Stimulated activated CD4-positive, alpha-beta T cell treated with anti-CD3 and anti-CD28 coated beads, Interleukin-4, amount 100 ng/mL, for 4 hours (primary cell): ENCODE data around the gene KLF5.
"Not testable (repeated sequence)": the region's sequence is repeated elsewhere in the genome, so short reads cannot be mapped to it uniquely, and the experiment has no call there.

Experiments
- DNase-seq, 2 experiments: peaks; one replicate each; pipeline ENCODE4 v3.0.0-alpha.2; 2020

KLF5 gene

DNA sequence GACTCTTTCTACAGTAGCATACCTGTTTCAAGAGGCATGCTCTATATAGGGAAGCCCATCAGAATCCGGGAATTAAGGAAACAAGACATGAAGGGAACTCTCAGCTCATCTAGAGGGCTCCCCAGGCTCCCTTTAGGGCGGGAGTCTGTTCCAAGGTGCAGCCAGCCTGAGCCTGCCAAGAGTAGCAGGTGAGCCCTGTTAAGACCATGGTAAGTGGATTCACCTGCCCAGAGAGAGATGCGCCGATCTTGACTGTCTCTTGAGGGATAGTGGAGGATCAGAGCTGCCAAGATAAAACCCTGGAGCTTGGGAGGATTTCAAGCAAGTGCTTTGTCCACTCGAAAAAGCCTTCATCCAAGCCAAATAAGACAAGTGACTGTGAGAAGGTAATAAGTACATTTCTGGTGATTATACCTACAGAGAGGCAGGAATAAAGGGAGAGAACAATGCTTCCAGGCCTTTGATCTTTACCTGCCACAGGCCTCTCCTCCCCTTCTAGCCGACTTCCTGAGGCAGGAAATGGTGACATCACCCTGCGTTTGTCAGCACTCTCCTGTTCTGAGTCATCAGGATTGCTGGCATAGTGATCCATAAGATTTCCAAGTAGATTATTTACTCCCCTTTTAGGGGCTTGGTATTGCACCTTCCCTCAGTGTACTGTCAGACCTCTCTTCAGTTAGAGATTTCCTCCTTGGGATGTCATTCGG, 31.5 kb downstream of the KLF5 start:
- DNase-seq, result no peak

DNA sequence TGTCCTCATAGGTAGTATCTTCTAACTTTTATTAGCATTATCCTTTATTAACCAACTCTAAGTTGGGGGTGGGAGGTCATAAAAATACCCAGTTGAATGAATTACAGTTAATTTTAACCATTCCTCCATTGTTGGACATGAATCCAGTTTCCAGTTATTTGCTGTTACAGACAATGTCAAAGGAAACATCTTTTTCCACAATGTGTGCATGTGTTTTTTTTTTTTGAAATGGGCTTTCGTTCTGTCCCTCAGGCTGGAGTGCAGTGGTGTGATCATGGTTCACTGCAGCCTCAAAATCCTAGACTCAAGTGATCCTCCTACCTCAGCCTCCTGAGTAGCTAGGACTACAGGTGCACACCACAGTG, 32.0 kb downstream of the KLF5 start:
- no peak for DNase-seq

DNA sequence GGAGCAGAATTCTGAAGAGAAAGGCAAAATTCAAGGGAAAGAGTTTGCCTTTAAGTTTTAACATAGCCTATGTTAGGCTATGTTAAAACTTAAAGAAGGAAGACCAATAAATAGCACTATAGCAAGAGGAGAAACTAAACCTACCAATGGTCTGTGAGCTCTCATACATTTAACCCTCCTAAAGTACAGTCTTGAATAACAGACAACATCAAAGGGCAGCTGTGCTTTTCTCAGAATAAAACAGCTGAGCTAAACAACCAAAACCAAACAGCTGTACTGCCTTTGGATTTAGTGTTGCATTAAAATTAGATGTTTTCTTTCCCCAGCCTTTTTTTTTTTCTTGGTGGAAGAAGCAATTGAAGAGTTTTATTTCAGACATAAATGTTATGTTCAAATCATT, 34.0 kb downstream of the KLF5 start:
- no peak for DNase-seq

DNA sequence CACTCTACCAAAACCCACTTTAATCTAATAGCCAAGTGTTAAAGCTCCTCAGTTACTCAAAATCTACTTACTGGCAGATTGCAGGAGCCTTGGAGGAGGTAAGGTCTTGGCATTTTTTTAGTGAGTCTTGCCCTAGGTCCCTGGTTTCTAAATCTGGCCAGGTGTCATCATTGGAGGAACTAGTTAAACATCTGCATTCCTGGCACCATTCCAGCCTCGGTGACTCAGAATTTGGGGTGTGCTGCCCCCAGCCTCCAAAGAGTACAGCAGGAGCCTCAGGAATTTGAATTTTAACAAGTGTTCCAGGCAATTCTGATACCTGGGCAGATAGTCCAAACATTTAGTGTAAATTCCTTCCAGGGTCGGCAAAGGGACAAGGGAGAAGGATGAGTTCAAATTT, 37.4 kb downstream of the KLF5 start:
- DNase-seq, result no peak

DNA sequence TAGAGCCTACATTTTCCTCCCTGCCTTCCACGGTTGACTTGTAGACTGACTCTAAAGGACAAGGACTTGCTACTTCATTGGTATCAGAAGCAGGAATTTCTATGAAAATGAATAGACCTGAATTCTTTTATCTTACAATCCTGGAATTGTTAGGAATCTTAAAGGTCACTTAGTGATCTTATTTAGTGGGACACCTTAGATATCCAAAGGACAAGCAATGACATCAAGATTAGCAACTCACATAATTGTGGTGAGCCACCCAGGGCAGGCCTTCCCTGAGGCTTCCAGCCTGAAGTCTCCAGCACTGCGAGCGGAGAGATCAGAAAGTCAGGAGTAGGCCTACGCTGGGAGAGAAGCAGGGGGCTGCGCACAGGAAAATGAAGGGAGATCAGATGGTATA, 37.8 kb downstream of the KLF5 start:
- DNase-seq, result no peak

DNA sequence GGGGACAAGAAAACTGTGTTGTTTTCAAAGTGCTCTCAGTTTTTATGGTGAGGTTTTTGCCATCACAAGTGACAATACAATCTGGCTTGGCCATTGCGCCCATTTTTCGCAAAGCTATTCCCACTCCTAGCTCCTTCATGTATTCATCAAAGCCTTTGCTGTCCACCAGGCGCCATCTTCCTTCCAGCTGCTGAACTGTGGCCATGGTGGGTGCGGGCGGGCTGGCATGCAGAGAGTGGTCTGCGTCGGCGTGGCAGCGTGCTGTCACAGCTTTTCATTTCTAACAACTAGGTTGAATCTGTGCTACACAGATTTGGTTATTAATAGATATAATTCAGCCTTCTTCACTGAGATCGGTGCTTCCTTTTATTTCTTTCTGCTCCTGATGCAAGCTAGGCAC, 42.0 kb downstream of the KLF5 start:
- not testable (repeated sequence) for DNase-seq

DNA sequence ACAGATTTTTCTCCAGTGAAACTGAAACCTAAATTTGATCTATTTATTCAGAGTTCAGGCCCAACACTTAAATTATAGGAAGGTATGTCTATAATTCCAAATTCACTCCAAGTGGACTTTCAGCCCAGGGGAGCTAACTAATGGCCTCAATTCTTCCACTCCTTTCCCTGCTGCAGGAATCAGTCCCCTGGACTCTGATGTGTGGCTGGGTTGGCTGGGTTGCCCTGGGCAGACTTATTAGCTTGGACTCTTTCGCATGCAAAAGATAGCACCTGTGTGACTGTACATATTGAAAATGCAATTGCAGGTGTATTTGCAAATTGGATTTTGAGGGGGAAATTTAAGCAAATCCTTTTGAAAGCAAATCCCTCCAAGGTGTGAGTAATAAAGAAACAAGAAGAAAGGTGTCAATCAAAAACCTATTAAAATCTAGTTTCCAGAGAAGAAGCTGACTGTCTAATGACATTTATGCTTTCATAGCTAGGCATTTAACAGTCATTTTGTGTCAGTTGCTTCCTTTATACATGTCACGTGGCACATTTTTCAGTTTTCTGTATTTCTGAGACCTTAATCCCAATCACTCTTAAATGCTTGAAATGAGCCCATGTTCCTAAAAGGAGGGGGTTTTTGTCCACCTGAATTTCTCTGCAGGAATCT, 42.7 kb downstream of the KLF5 start:
- no peak for DNase-seq

DNA sequence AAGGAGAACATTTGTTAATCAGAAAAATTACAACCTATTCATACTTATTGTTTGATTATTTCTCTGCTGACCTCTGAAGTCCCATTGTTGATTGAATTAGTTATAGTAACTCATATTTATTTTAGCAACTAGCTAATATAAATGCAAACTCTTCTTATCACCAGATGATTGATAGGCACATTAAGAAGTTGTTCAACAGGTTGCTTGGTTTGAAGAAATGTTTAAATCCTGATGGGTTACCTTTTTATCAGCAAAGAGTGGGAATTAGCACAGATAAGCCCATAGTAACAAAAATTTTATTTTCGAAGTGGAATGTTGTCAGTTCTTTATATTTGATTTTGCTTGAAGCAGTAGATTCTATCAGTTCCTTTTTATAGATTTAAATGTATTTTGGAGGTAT, 44.4 kb downstream of the KLF5 start:
- no peak for DNase-seq

DNA sequence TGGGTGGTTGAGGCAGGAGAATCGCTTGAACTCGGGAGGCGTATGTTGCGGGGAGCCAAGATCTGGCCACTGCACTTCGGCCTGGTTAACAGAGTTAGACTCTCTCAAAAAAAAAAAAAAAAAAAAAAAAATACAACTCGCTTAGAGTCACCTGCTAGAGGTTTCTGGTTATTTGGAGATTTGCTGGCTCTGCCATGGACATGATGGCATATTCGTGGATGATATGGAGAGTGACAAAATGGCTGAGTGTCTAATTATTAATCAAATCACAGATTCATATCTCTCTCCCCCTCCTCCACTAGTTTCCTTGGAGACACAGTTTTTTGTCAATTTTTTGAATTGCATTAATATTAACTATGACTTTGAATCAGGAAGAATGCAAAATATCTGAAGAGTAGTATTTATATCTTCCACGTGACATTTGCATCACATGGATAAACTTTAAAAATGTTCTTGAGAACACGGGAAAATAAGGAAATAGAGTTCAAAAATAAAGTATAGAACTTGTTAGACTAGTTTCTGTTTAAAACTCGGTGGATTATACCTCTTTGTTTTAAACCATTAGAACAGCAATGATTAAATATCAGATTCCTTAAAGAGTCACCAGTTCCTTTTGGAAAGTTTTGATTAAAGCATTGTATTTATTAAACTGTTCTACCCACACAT, 47.8 kb downstream of the KLF5 start:
- DNase-seq, result no peak

DNA sequence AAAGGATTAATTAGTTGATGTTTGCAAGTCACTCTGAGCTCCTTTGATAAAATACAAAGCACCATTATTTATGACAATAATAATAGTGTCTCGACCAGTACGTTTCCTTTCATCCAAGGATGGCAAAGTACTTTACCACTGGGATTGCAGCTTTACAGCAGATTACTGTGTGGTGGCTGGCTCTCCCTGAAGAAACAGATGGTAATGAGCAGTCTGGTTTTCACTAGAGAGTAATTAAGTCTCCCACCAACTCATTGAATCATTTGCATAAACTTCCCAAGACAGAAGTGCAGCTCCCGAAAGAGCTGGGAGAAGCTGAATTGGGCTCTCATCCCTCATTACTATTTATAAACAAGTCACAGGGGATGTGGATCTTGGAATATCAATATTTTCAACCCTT, 48.7 kb downstream of the KLF5 start:
- no peak for DNase-seq

DNA sequence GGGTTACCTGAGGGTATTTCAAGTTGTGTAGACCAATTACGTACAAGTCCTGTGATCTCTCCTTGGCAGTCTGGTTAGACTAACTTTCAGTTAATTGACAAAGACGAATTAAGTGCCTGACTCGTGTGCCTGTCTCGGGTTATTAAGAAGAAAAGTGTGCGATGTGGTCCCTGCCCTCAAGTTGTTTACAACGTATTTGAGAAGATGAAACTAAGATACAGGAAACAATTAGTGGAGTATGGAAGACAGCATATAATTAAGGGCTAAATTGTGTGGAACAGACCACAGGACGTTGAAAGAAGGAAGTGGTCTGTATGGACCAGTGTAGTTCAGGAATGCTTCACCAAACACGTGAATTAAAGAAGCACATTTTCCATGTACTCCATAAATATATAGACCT, 49.2 kb downstream of the KLF5 start:
- no peak for DNase-seq

DNA sequence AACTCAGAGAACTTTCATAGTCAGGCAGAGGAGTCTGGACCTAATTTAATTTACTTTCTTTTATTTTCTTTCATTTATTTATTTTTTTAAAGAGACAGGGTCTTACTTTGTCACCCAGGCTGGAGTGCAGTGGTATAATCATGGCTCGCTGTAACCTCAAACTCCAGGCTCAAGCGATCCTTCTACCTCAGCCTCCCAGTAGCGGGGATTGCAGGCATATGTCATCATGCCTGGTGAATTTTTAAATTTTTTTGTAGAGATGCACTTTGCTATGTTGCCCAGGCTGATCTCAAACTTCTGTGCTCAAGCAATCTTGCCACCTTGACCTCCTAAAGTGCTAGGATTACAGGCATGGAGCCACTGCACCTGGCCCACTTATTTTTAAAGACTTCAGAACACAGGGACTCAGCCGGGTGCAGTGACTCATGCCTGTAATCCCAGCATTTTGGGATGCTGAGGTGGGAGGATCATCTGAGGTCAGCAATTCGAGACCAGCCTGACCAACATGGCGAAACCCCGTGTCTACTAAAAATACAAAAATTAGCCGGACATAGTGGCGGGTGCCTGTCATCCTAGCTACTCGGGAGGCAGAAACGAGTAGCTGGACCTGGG, 50.6 kb downstream of the KLF5 start:
- no peak for DNase-seq

DNA sequence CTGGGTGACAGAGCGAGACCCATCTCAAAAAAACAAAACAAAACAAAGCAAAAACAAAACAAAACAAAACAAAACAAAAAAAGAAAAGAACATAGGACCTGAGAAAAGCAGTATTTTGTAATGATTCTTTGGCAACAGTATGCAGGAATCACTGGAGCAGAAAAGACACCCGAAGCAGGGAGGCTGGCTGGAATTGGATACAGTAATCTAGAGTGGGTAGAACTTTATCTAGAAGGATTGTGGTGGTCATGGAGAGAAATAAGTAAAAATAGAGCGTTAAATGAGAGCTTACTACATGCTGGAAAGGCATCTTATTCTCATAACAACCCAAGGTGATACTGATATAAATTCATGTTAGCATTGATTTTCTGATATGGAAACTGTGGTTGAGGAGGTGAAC, 51.2 kb downstream of the KLF5 start:
- no peak for DNase-seq

DNA sequence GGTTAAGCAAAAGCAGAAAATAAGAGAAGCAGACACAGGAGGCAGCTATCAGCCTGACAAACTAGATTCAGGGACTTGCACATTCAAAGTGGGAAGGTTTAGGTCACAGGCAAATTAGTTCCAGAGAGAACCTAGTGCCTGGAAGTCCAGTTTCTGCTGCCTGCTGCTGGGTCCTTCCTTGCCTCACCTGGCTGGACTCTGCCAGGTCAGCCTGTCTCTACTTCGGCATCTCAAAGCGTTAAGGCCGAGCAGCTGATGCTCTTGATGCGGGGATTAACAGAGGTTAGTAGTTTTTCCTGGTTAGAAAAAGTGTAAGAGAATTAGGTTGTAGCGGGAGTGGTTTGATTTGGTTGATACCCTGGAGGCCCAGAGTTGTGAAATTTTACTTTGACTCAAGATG, 52.0 kb downstream of the KLF5 start:
- DNase-seq, result no peak

DNA sequence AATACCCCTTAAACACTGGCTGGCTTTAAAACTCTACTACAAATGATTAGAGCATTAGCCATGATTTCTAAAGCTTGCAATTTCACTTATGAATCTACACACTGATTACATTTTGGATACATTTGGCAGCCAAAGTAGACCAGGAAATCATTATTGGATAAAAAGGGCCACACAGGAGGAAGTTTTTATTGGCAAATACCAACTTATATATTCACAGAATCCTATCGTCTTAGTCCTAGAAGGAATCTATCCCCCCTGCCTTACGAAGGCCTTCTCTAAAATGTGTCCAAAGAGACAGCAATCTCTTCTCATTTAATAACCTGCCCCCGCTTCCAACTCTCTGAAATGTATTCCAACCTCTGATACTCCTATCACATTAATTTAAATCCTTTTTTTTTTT, 52.5 kb downstream of the KLF5 start:
- no peak for DNase-seq

DNA sequence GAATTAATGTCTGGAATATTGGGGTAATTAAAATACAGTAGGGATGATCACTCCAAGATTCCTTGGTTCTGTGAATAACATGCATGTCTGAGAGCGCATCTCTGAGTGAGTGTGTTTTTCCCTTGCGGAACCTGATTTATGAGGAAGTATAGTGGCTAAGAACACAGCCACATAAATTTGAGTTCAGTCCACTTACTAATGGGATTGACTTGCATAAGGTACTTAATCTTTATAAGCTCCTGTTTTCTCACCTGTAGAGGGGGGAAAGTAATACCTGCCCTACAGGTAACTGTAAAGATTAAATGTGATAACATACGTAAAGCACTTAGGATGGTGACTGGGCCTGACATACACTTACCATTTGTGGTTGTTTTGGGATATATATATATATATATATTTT, 60.8 kb downstream of the KLF5 start:
- no peak for DNase-seq
